ENCODE results near the gene KAZN.

Gene KAZN

GRCh38 chr1:14871218-14871970 is 272.9 kb downstream of the KAZN start:
- no peak overlapping the region for H3K4me3 ChIP-seq (ENCODE audit: low read length in 2 of 2)
- H3K27ac ChIP-seq (ENCODE audit: low read depth in 2 of 2, low read length in 2 of 2) = no peak overlapping the region
- no peaks in the 10 kb centered on the region for H3K4me1 ChIP-seq (ENCODE audit: control insufficient read depth in 2 of 2, insufficient read depth in 2 of 2, low read length in 2 of 2)
- H3K36me3 ChIP-seq (ENCODE audit: control insufficient read depth in 2 of 2, insufficient read depth in 2 of 2, low read length in 2 of 2) = no peaks in the 10 kb centered on the region
- peaks cover 3 to 5% of the 10 kb centered on the region in 2 donors for H3K27me3 ChIP-seq (ENCODE audit: control insufficient read depth in 2 of 2, insufficient read depth in 2 of 2, low read length in 2 of 2)
- H3K9me3 ChIP-seq (ENCODE audit: control insufficient read depth in 2 of 2, low read length in 2 of 2) = no peaks in the 10 kb centered on the region
- no peak overlapping the region for H3K9ac ChIP-seq (ENCODE audit: low read depth in 1 of 2, low read length in 2 of 2)

- Histone ChIP-seq H3K9me3 (ENCODE audit: control insufficient read depth in 2 of 2, low read length in 2 of 2) (no peaks in the 10 kb centered on the region), H3K27ac (ENCODE audit: low read depth in 2 of 2, low read length in 2 of 2) (no peak overlapping the region), H3K9ac (ENCODE audit: low read depth in 1 of 2, low read length in 2 of 2) (no peak overlapping the region), H3K36me3 (ENCODE audit: control insufficient read depth in 2 of 2, insufficient read depth in 2 of 2, low read length in 2 of 2) (no peaks in the 10 kb centered on the region), H3K4me3 (ENCODE audit: low read length in 2 of 2) (no peak overlapping the region), H3K4me1 (ENCODE audit: control insufficient read depth in 2 of 2, insufficient read depth in 2 of 2, low read length in 2 of 2) (no peaks in the 10 kb centered on the region), H3K27me3 (ENCODE audit: control insufficient read depth in 2 of 2, insufficient read depth in 2 of 2, low read length in 2 of 2) (peaks cover 3 to 5% of the 10 kb centered on the region in 2 donors)
These were observed 274.3 kb downstream of the KAZN start for GRCh38 chr1:14872762-14873161.

- Histone ChIP-seq H3K4me1 (ENCODE audit: control insufficient read depth in 2 of 2, insufficient read depth in 2 of 2, low read length in 2 of 2) (no peaks in the 10 kb centered on the region), H3K9ac (ENCODE audit: low read depth in 1 of 2, low read length in 2 of 2) (no peak overlapping the region), H3K36me3 (ENCODE audit: control insufficient read depth in 2 of 2, insufficient read depth in 2 of 2, low read length in 2 of 2) (no peaks in the 10 kb centered on the region), H3K9me3 (ENCODE audit: control insufficient read depth in 2 of 2, low read length in 2 of 2) (no peaks in the 10 kb centered on the region), H3K27ac (ENCODE audit: low read depth in 2 of 2, low read length in 2 of 2) (no peak overlapping the region), H3K4me3 (ENCODE audit: low read length in 2 of 2) (no peak overlapping the region), H3K27me3 (ENCODE audit: control insufficient read depth in 2 of 2, insufficient read depth in 2 of 2, low read length in 2 of 2) (peaks cover 3 to 5% of the 10 kb centered on the region in 2 donors)
These were observed 275.2 kb downstream of the KAZN start for GRCh38 chr1:14873677-14874076.

- Histone ChIP-seq H3K4me3 (ENCODE audit: low read length in 2 of 2) (no peak overlapping the region), H3K27ac (ENCODE audit: low read depth in 2 of 2, low read length in 2 of 2) (no peak overlapping the region), H3K9ac (ENCODE audit: low read depth in 1 of 2, low read length in 2 of 2) (no peak overlapping the region), H3K36me3 (ENCODE audit: control insufficient read depth in 2 of 2, insufficient read depth in 2 of 2, low read length in 2 of 2) (no peaks in the 10 kb centered on the region), H3K4me1 (ENCODE audit: control insufficient read depth in 2 of 2, insufficient read depth in 2 of 2, low read length in 2 of 2) (no peaks in the 10 kb centered on the region), H3K9me3 (ENCODE audit: control insufficient read depth in 2 of 2, low read length in 2 of 2) (no peaks in the 10 kb centered on the region), H3K27me3 (ENCODE audit: control insufficient read depth in 2 of 2, insufficient read depth in 2 of 2, low read length in 2 of 2) (peaks cover 3 to 5% of the 10 kb centered on the region in 2 donors)
These were observed 277.3 kb downstream of the KAZN start for GRCh38 chr1:14875524-14876509.

- H3K9ac ChIP-seq (ENCODE audit: low read depth in 1 of 2, low read length in 2 of 2) = no peak overlapping the region
- no peaks in the 10 kb centered on the region for H3K36me3 ChIP-seq (ENCODE audit: control insufficient read depth in 2 of 2, insufficient read depth in 2 of 2, low read length in 2 of 2)
- H3K27ac ChIP-seq (ENCODE audit: low read depth in 2 of 2, low read length in 2 of 2) = no peak overlapping the region
- no peaks in the 10 kb centered on the region for H3K4me1 ChIP-seq (ENCODE audit: control insufficient read depth in 2 of 2, insufficient read depth in 2 of 2, low read length in 2 of 2)
- H3K9me3 ChIP-seq (ENCODE audit: control insufficient read depth in 2 of 2, low read length in 2 of 2) = no peaks in the 10 kb centered on the region
- H3K4me3 ChIP-seq (ENCODE audit: low read length in 2 of 2) = no peak overlapping the region
- H3K27me3 ChIP-seq (ENCODE audit: control insufficient read depth in 2 of 2, insufficient read depth in 2 of 2, low read length in 2 of 2) = peaks cover 3 to 5% of the 10 kb centered on the region in 2 donors
These were observed 278.3 kb downstream of the KAZN start for GRCh38 chr1:14876747-14877146.

GRCh38 chr1:14877224-14877623 is 278.7 kb downstream of the KAZN start:
- Histone ChIP-seq H3K27ac (ENCODE audit: low read depth in 2 of 2, low read length in 2 of 2) (no peak overlapping the region), H3K9me3 (ENCODE audit: control insufficient read depth in 2 of 2, low read length in 2 of 2) (no peaks in the 10 kb centered on the region), H3K36me3 (ENCODE audit: control insufficient read depth in 2 of 2, insufficient read depth in 2 of 2, low read length in 2 of 2) (no peaks in the 10 kb centered on the region), H3K9ac (ENCODE audit: low read depth in 1 of 2, low read length in 2 of 2) (no peak overlapping the region), H3K27me3 (ENCODE audit: control insufficient read depth in 2 of 2, insufficient read depth in 2 of 2, low read length in 2 of 2) (peaks cover 3 to 5% of the 10 kb centered on the region in 2 donors), H3K4me3 (ENCODE audit: low read length in 2 of 2) (no peak overlapping the region), H3K4me1 (ENCODE audit: control insufficient read depth in 2 of 2, insufficient read depth in 2 of 2, low read length in 2 of 2) (no peaks in the 10 kb centered on the region)

GRCh38 chr1:14878124-14878523 is 279.6 kb downstream of the KAZN start:
- no peaks in the 10 kb centered on the region for H3K4me1 ChIP-seq (ENCODE audit: control insufficient read depth in 2 of 2, insufficient read depth in 2 of 2, low read length in 2 of 2)
- no peak overlapping the region for H3K9ac ChIP-seq (ENCODE audit: low read depth in 1 of 2, low read length in 2 of 2)
- H3K36me3 ChIP-seq (ENCODE audit: control insufficient read depth in 2 of 2, insufficient read depth in 2 of 2, low read length in 2 of 2) = no peaks in the 10 kb centered on the region
- no peaks in the 10 kb centered on the region for H3K9me3 ChIP-seq (ENCODE audit: control insufficient read depth in 2 of 2, low read length in 2 of 2)
- H3K4me3 ChIP-seq (ENCODE audit: low read length in 2 of 2) = no peak overlapping the region
- H3K27ac ChIP-seq (ENCODE audit: low read depth in 2 of 2, low read length in 2 of 2) = no peak overlapping the region
- peaks cover 3 to 5% of the 10 kb centered on the region in 2 donors for H3K27me3 ChIP-seq (ENCODE audit: control insufficient read depth in 2 of 2, insufficient read depth in 2 of 2, low read length in 2 of 2)

- no peaks in the 10 kb centered on the region for H3K36me3 ChIP-seq (ENCODE audit: control insufficient read depth in 2 of 2, insufficient read depth in 2 of 2, low read length in 2 of 2)
- H3K27me3 ChIP-seq (ENCODE audit: control insufficient read depth in 2 of 2, insufficient read depth in 2 of 2, low read length in 2 of 2) = peaks cover 3 to 5% of the 10 kb centered on the region in 2 donors
- no peak overlapping the region for H3K27ac ChIP-seq (ENCODE audit: low read depth in 2 of 2, low read length in 2 of 2)
- H3K9ac ChIP-seq (ENCODE audit: low read depth in 1 of 2, low read length in 2 of 2) = no peak overlapping the region
- H3K4me1 ChIP-seq (ENCODE audit: control insufficient read depth in 2 of 2, insufficient read depth in 2 of 2, low read length in 2 of 2) = no peaks in the 10 kb centered on the region
- H3K9me3 ChIP-seq (ENCODE audit: control insufficient read depth in 2 of 2, low read length in 2 of 2) = no peaks in the 10 kb centered on the region
- no peak overlapping the region for H3K4me3 ChIP-seq (ENCODE audit: low read length in 2 of 2)
These were observed 280.5 kb downstream of the KAZN start for GRCh38 chr1:14878951-14879350.

GRCh38 chr1:14880456-14881316 is 282.2 kb downstream of the KAZN start:
- Histone ChIP-seq H3K27me3 (ENCODE audit: control insufficient read depth in 2 of 2, insufficient read depth in 2 of 2, low read length in 2 of 2) (peaks cover 3 to 5% of the 10 kb centered on the region in 2 donors), H3K4me1 (ENCODE audit: control insufficient read depth in 2 of 2, insufficient read depth in 2 of 2, low read length in 2 of 2) (no peaks in the 10 kb centered on the region), H3K4me3 (ENCODE audit: low read length in 2 of 2) (no peak overlapping the region), H3K27ac (ENCODE audit: low read depth in 2 of 2, low read length in 2 of 2) (no peak overlapping the region), H3K9ac (ENCODE audit: low read depth in 1 of 2, low read length in 2 of 2) (no peak overlapping the region), H3K9me3 (ENCODE audit: control insufficient read depth in 2 of 2, low read length in 2 of 2) (no peaks in the 10 kb centered on the region), H3K36me3 (ENCODE audit: control insufficient read depth in 2 of 2, insufficient read depth in 2 of 2, low read length in 2 of 2) (no peaks in the 10 kb centered on the region)
